Ramos (cell line): ENCODE data around the gene RARG.

Experiments used
- in situ Hi-C: fragments of 300-500 bp; cut with MboI; formaldehyde crosslinking; loops from one replicate; pipeline ENCODE4 v1.14.3; 2022; ENCODE audit warnings: low sequenced_read_pairs; ENCODE audit not compliant: unreplicated experiment

Gene RARG

DNA sequence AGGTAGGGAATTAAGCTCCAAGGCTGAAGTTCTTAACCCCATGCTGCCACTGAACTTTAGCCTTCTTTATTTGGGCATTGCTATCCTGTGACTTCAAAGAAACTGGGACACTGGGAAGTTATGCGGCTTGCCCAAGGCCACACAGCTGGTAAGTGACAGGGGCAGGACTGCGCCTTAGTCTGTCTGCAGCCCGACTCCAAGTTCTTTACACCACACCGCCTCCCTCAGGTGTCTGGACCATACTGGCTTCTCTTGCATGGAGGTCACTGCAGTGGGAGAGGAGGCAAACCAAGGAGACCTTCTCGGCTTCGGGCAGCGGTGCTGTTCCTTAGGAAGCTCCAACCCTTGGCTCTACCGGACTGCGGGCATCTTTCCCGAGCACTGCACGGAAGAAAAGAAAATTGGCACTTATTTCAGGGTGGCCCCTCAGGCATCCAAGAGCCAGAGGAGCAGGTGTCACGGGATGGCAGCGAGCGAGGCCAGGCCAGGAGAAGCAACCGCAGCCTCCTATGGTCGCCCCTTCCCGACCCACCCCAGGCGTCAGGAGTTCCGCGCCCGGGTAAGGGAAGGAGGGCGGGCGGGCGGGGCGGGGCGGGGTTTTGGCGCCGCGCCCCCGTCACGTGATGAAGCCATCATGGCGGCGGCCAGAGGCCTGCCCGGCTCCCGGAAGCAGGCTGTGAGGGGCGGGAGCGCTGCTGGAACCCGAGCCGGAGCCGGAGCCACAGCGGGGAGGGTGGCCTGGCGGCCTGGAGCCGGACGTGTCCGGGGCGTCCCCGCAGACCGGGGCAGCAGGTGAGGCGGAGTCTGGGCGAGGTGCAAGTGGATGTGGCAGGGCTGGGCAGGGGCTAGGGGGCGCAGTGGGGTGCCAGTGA is 19.7 kb upstream of the RARG start:
- in situ Hi-C loops: no loop called here

DNA sequence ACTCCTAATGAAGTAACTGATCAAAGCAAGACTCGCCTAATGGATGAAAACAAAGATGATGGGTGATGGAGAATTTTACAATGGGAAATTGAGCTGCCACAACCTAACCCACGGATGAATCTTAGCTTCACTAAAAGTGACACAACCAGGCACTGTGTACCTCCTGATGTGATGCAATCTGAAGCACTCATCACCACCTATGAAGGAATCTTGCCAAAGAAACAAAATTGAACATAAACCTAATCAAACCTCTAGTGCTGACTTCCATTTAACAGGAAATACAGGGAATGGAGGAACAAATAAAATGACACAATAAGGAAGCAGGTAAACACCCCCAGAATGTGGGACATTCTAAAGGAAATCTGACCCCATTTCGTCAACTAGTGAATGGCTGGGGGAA is 13.3 kb upstream of the RARG start:
- in situ Hi-C loops: no loop called here

DNA sequence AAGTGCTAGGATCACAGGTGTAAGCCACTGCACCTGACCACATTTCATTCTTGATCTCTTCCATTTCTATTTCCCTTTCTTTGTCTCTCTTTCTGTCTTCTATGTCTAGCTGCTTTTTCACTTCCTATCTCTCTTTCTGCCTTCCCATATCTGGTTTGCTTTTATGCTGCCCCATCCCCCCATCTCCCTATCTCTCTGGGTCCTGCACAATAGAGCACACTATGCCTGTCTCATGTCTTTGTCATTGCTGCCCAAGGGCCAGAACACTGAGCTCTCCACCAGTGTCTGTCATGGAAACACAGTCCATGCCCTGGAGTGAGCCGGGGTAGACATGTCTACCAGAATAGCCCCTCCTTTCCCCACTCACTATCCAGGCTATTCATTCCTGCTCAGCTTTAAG is 12.3 kb upstream of the RARG start:
- in situ Hi-C loops: no loop called here

DNA sequence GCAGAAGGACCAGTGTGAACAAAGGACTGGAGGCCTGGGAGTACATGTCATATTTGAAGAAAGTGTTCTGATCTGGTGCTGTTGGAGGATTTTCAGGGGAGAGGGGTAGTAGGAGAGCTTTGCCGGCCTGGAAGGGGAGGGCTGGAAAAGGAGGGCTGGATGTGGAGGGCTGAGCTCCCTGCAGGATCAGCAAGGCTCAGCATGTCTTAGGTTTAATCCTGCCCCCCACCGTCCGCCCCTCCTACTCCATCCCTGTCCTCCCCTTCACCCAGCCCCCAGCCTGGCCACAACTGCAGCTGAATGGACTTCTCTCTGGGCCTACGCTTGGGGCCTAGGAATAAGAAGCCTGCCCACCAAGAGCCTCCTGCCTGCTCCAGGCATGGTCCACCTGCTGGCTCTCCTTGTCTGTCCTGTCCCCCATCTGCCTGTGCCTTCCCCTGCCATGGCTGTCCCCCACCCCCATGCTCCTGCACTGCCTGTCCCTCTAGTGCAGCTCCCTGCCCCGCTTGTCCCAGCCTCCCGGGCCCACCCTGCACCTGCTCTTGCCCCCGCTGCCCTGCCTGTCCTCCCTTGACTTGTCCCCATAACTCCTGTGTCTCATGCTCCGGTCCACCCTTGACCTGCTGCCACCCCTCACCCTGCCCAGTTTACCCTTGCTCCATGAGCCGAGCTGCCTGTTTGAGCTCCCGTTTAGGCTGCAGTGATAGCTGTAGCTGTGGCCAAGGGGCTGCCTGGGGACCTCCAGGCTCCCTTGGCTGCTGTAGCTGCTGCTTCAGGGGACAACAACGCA is 9.8 kb upstream of the RARG start:
- in situ Hi-C loops: no loop called here

DNA sequence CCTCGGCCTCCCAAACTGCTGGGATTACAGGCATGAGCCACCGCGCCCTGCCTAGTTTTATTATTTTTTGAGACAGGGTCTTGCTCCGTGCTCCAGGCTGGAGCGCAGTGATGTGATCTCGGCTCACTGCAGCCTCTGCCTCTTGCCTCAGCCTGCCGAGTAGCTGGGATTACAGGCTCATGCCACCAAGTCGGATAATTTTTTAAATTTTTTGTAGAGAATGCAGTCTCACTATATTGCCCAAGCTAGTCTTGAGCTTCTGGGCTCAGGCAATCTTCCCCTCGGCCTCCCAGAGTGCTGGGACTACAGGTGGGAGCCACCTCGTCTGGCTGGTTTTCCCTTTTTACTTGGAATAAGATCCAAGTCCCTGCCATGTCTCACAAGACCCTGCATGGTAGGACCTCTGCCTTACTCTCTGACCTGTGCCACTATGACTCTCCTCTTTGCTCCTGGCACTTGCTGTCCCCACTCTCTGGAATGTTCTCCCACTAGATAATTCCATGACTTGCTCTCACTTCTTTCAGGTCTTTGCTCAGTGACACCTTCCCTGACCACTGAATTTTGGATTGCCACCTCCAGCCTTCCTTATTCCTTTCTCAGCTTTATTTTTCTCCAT is 7.7 kb upstream of the RARG start:
- in situ Hi-C loops: no loop called here

DNA sequence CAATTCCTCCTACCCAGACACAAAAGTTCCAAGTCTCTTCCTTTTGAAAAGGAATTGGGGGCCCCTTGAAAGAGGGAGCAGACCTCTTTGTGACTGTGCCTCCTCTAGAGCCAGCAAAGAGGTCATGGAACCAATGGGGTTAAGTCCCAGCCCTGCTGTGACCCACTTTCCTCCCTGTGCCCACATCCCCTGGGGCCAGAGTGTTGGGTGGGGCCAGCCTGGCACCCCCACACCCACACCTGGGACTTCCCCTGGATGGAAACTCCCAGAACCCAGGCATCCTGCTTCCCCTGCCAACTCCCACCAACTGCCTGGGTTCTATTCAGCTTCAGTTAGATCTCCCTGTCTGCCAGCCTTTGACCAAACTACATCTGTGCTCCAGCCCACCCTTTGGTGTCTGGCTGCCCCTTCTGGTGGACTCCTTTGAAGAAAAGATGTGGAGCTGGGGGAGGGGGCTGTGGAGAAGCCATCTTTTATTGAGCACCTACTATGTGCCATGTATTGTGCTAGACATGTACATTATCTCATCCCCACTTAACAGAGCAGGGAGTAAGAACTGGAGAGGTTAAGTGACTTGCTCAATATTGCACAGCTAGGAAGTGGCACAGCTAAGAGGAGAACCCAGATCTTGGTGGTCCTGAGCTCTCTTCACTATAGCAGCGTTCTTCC is 4.6 kb upstream of the RARG start:
- in situ Hi-C loops: no loop called here

DNA sequence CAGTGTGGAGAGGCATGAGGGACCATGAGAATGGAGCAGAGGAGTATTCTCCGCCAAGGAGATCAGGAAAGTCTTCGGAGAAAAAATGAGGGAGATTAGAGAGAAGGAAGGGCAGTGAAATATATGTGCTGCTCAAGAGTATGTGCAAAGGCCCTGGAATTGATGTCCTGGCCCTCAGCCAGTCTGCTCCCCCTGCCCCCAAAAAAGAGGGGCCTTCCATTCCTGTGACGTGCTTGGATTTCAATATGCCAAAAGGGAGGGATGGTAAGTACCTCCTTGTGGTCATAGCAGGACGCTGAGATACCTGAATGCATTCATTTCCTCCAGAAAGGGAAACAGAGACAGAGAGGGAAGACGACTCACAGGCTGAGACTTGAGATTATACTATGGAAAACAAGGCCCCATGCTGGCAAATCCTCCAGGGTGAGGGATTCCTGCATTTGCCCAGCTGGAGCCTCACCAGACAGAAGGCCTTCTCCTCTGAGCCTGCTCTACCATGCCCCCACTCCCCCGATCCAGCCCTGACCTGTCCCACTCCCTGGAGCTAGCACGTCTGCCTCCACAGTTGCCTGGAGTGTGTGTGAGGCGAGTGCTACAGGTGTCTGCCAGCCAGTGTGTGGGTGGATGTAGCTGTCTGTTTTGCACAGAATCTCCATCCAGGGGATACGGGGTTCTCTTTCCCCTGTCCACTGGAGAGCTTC is 3.9 kb upstream of the RARG start:
- in situ Hi-C loops: no loop called here

DNA sequence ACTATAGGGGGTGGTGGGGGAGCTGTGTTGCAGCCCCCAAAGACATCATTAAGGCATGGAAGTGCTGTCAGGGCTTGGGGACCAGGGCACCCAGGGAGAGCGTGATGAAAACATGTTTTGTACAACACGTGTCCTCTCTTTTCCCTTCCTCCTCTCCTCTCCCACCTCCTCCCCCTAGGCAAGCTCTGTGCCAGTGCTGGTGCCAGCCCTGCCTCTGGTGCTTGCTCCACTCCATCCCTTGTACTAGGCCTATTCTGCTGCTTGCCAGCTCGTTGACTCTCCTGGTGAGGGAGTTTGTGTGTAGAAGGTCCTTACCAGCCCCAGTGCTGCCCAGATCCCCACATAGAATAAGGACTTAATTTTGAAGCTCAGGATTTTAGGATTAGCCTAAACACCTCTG is 3.2 kb upstream of the RARG start:
- in situ Hi-C loops: no loop called here

DNA sequence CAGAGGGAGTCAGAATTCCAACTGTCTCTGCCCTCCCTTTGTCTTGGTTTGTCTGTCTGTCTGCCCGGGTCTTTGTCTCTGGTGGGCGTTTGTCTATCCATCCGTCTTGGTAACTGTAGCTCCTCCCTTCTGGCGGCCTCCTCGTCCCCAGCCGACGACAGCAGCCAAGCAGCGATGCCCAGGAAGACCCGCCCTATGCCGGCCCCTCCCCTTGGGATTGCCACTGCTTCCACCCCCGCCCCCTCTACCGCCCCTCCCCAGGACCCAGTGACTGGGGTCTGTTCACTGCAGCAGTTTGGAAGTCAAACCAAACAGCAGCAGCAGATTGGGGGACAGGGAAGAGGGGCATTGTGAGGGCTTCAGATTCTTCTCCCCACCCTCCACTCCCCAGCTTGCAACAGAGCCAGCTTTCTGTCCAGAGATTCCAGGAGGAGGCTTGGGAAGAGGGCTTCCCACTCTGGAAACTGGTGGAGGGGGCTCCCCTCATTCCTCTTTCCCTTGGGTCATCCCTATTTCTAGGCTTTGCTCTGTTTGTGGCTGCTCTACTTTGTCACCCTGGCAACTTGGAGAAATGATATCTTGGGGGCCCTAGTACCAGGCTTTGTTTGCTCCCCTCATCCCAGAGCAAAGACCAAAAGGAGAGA is 2.4 kb upstream of the RARG start:
- in situ Hi-C loops: no loop called here

DNA sequence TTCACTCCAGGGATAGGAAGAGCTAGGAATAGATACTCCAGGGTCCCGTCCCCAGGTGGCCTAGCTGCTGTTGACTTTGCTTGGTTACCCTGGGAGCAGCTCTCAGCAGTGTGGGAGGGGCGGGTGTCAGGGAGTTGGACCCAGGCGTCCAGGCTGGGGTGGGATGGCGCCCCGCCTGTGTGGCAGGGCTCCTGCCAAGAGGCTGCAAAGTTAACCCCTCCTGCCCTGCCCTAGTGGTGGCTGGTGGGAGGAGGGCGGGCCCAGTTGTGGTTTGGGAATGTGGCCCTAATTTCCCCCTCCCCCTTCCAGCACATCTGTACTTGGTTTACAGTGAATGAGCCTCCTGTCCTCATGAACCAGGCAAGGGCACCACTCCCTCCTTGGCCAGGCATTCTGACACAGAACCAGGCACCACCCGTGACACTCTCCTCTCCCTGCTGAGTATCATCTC is 1.7 kb upstream of the RARG start:
- in situ Hi-C loops: no loop called here

DNA sequence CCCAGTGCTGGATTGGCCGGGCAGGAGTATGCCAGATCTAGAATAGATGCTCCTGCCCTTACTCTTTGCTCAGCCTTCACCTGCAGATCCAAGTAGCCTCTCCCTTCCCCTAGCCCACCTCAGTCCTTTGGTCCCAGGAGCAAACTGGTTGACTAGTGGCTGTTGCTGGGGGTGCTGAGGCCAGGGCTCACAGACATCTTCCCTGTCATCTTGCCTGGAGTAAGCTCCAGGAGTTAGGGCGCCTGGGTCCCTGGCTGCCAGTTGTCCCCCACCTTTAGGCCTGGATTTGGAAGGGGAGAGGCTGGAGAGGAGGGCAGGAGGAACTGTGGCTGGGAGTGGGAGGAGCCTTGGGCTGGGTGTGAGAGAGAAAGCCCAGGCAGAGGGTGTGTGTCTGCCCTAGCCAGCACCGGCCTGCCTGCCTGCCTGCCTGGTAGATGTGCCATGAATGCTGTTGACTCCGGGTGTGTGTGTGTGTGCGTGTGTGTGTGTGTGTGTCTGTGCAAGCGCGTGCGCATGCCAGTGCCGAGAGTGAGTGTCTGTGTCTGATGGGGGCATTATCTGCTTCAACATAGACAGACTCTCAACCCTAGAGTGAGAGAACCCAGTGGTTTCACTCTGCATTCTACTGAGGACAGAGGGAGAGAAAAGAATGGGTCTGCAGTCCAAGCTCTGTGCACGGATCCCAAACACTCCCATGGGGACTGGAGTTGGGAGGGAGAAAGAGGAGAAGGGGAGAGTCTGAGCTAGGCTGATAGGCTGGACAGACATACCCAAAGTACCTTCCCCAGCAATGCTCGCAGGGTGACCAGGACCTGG is 845 bp upstream of the RARG start:
- in situ Hi-C loops: no loop called here

DNA sequence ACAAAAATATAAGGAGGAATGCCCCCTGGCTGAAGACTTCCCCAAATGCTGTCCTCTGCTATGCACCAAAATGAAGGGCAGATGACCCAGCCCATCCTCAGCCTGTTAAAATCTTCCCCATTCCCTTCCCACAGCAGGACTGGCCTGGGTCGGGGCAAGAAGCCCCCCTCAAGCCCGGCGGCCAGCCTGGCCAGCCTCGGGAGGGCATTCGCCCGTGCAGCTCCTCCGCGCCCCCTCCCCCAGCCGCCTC is 413 bp downstream of the RARG start:
- in situ Hi-C loops: no loop called here

DNA sequence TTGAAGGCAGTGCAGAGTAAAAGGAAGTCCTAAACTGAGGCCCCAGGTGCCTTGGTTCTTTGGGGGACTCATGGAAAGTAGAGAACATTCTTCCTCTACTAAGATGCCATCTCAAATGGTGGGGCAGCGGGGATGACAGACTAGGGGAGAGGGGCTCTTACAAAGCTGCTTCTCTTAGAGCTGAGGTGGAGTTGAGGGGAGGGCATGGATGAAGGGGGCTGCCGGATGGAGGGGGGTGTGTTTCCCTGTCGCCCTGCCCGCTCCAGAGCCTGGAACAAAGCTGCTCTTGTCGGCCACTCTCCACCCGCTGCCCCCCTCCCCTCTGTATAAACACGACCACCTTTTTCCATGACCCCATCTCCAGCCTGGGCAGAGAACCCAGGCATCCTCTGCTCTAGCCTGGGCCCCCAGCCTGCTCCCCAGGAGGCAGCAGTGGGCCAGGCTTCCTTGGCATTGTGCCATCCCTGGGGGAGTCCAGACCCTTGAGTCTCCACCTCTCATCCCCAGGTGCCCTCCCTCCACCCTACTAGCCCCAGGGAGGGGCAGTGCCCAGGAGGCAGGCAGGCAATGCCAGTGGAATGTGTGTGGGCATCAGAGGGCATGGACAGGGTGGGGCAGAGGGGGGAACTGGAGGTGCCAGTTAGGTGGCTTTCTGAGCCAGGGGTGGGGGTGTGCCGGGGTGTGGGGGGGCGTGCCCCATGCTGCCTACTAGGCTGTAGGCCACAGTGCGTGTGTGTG is 1.7 kb downstream of the RARG start:
- in situ Hi-C loops: no loop called here

DNA sequence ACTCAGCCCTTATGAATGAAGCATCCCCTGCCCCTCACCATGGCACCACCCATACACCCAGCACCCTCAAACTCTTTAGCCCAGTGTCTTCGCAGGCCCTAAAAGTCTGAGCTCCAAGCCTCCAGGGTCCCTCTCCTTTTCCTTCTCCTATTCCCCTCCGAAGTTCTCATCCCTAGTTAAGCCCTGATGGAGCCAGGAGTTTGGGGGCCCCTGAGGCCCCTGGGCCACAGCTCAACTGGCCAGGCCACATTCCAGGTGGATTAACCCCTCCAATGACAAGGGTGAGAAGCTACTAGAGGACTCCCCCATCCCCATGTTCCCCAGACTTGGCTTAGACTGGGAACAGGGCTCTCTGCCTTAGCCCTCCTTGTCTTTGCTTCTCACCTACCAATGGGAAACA is 2.6 kb downstream of the RARG start:
- in situ Hi-C loops: no loop called here

DNA sequence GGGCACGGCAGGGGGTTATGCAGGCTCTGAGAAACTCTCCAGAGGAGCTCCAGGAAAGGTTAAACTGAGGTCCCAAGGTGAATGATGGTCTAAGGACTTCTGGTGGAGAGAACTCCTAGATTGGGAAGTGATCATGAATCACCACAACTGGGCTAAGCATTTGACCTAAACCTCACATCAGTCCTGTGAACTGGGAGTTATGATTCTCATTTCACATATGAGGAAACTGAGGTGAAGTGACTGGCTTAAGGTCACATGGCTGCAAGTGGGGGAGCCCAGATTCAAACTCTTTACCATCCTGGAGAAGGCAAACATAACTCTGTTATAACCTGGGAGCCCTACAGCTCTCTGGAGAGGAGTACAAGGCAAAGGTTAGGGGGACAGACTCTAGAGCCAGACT is 4.2 kb downstream of the RARG start:
- in situ Hi-C loops: no loop called here

DNA sequence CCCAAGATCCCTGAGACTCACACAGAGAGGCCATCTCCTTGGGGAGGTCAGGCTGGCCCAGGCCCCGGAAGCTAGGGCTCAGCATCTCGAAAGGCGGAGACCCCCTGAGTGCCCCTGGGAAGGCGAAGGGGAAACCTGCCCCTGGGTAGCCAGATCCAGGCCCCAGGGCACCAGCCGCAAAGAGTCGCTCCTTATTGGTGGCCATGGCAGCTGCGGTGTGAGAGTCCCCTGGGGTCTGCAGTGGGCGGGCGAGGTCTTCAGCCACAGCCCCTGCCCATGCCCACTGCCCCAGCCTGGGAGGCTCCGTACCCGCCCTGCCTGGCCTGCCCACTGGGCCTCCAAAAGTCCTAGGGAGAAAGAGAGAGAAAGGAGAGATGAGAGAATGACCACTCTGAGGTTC is 4.7 kb downstream of the RARG start:
- in situ Hi-C loops: no loop called here

DNA sequence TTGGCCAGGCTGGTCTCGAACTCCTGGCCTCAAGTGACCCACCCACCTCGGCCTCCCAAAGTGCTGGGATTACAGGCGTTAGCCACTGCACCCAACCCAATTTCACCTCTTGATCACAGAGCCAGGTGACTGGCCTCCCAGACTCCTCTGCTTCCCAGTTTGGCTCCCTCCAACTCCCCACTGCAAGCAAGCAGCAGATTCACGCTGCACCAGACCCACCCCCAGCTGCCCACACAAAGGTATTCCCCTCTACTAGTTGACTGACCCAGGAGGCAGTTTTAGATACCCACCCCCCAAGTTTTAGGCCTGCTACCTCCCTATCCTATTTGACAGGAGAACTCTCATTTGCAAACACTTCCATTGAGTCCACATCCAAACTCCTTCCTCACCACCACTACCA is 5.2 kb downstream of the RARG start:
- in situ Hi-C loops: no loop called here

DNA sequence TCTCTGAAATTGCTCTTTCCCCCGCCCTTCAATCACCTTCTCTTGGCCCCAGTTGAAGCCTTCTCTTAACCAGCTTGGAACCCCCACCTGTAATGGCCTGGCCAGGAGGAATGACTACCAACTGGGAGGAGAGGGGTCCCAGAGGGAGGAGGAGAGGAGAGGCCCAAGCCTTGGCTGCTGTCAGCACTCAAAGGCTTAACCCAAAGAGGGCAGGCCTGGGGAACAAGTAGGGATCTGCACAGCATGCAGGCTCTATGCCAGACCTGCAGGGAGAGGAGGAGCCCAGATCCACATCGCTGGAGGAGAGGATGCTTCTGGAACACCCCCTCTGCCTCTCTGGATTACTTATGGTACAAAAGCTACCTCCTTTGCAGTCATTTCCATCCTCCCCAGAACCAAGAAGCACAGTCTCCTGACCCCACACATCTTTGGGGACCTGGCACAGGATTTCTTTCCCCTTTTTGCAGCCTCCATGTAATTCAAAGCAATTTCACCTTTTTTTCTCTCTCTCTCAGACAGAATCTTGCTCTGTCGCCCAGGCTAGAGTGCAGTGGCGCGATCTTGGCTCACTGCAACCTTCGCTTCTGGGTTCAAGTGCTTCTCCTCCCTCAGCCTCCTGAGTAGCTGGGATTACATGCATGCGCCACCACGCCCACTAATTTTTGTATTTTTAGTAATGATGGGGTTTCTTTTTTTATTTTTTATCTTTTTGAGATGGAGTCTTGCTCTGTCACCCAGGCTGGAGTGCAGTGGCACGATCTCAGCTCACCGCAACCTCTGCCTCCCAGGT is 6.2 kb downstream of the RARG start:
- in situ Hi-C loops: no loop called here
